ENCODE data around the gene OSCP1. TPM values are rescaled to one million over a fixed set of nuclear protein-coding genes. Genes with fewer than 3 reads are reported as not detected.

The OSCP1 gene
- total RNA-seq, 4 donors from 2014 or later: 8.2 to 10.8 (median 9.6) TPM

- no peak overlapping the region for H3K27ac ChIP-seq (replicated peaks in 1 of 4)
- TF ChIP-seq CTCF (IDR thresholded peaks at IDR 0.05) (no peak), POLR2AphosphoS5 (IDR thresholded peaks at IDR 0.05) (no peak), POLR2A (IDR thresholded peaks at IDR 0.05; ENCODE audit: low read depth) (no peak), EP300 (IDR thresholded peaks at IDR 0.05) (no peak)
- intact Hi-C loops (cut with DNase I): no loop called here
Measured at GRCh38 chr1:36447450-36447849, 2.8 kb downstream of the OSCP1 start.

GRCh38 chr1:36446746-36447145 lies 3.5 kb downstream of the OSCP1 start:
- no peaks in the 10 kb centered on the region for H3K9me3 ChIP-seq
- DNase-seq (ENCODE audit: extremely low spot score): no peak
- no peaks in the 10 kb centered on the region for H3K27me3 ChIP-seq
- intact Hi-C loops (cut with DNase I): no loop called here
- no peak overlapping the region for H3K27ac ChIP-seq (replicated peaks in 1 of 4)
- peaks cover 0 to 11% (median 0%) of the 10 kb centered on the region in 4 donors for H3K36me3 ChIP-seq
- TF ChIP-seq POLR2AphosphoS5 (IDR thresholded peaks at IDR 0.05) (no peak), CTCF (IDR thresholded peaks at IDR 0.05) (no peak), EP300 (IDR thresholded peaks at IDR 0.05) (no peak), POLR2A (IDR thresholded peaks at IDR 0.05; ENCODE audit: low read depth) (no peak)
- whole genome bisulfite sequencing: 71% methylated on average over 5 of the region's 5 CpGs
- H3K4me1 ChIP-seq: peaks cover 5 to 28% (median 19%) of the 10 kb centered on the region in 4 donors
- H3K4me3 ChIP-seq: no peak overlapping the region

More at GRCh38 chr1:36447450-36447849, 2.8 kb downstream of the OSCP1 start:
- H3K4me3 ChIP-seq: no peak overlapping the region
- DNase-seq (ENCODE audit: extremely low spot score): no peak
- H3K9me3 ChIP-seq: no peaks in the 10 kb centered on the region
- peaks cover 5 to 28% (median 19%) of the 10 kb centered on the region in 4 donors for H3K4me1 ChIP-seq
- peaks cover 0 to 11% (median 0%) of the 10 kb centered on the region in 4 donors for H3K36me3 ChIP-seq
- H3K27me3 ChIP-seq: no peaks in the 10 kb centered on the region

- peaks cover 0 to 11% (median 0%) of the 10 kb centered on the region in 4 donors for H3K36me3 ChIP-seq
- no peak overlapping the region for H3K4me3 ChIP-seq
- peaks cover 5 to 24% (median 18%) of the 10 kb centered on the region in 4 donors for H3K4me1 ChIP-seq
- DNase-seq (ENCODE audit: extremely low spot score): no peak
- H3K27me3 ChIP-seq: no peaks in the 10 kb centered on the region
- TF ChIP-seq EP300 (IDR thresholded peaks at IDR 0.05): no peak
- no peak for TF ChIP-seq POLR2A (IDR thresholded peaks at IDR 0.05; ENCODE audit: low read depth)
- H3K9me3 ChIP-seq: no peaks in the 10 kb centered on the region
- intact Hi-C loops (cut with DNase I): no loop called here
- no peak overlapping the region for H3K27ac ChIP-seq (replicated peaks in 1 of 4)
- 60% methylated on average over 8 of the region's 8 CpGs for WGBS
Measured at GRCh38 chr1:36446271-36446670, 4.0 kb downstream of the OSCP1 start.

- 73% methylated on average over 2 of the region's 2 CpGs for WGBS
- TF ChIP-seq CTCF (IDR thresholded peaks at IDR 0.05) (no peak), POLR2AphosphoS5 (IDR thresholded peaks at IDR 0.05) (no peak), EP300 (IDR thresholded peaks at IDR 0.05) (no peak), POLR2A (IDR thresholded peaks at IDR 0.05; ENCODE audit: low read depth) (no peak)
- Histone ChIP-seq H3K27me3 (no peaks in the 10 kb centered on the region), H3K36me3 (peaks cover 0 to 30% (median 6%) of the 10 kb centered on the region in 4 donors), H3K9me3 (no peaks in the 10 kb centered on the region), H3K27ac (replicated peaks in 1 of 4) (no peak overlapping the region), H3K4me1 (no peaks in the 10 kb centered on the region), H3K4me3 (no peak overlapping the region)
- no peak for DNase-seq (ENCODE audit: extremely low spot score)
- intact Hi-C loops (cut with DNase I): no loop called here
Measured at GRCh38 chr1:36443297-36443696, 7.0 kb downstream of the OSCP1 start.

- no peaks in the 10 kb centered on the region for H3K9me3 ChIP-seq
- H3K27me3 ChIP-seq: no peaks in the 10 kb centered on the region
- WGBS: 82% methylated on average over 3 of the region's 3 CpGs
- intact Hi-C loops (cut with DNase I): no loop called here
- no peak for DNase-seq (ENCODE audit: extremely low spot score)
- no peaks in the 10 kb centered on the region for H3K4me1 ChIP-seq
- peaks cover 0 to 40% (median 14%) of the 10 kb centered on the region in 4 donors for H3K36me3 ChIP-seq
- H3K27ac ChIP-seq (replicated peaks in 1 of 4): no peak overlapping the region
- TF ChIP-seq POLR2A (IDR thresholded peaks at IDR 0.05; ENCODE audit: low read depth) (no peak), CTCF (IDR thresholded peaks at IDR 0.05) (no peak), EP300 (IDR thresholded peaks at IDR 0.05) (no peak), POLR2AphosphoS5 (IDR thresholded peaks at IDR 0.05) (no peak)
- no peak overlapping the region for H3K4me3 ChIP-seq
Measured at GRCh38 chr1:36442337-36442736, 7.9 kb downstream of the OSCP1 start.

All from esophagus muscularis mucosa (tissue), 4 donors.